Natural killer cell (primary cell): Measurements from ENCODE around the gene NYAP2. TPM values are rescaled to one million over a fixed set of nuclear protein-coding genes. Genes with fewer than 3 reads are reported as not detected.

ENCODE experiments used
- ATAC-seq, 3 donors: fragments of 150-1000 bp in 2 of 3; fragments of 200-7000 bp in 1 of 3; cut with Tn5 transposase; 1 replicate in 1 of 3; 2 replicates in 2 of 3; pipeline ENCODE4 v1.10.0; 2021; ENCODE audit warnings: mild to moderate bottlenecking in 2 of 3, moderate library complexity in 2 of 3
- DNase-seq, 2 donors: peaks; one replicate each; pipeline versions ENCODE4 v3.0.0 to v3.0.0-alpha.2; 2013 to 2021; ENCODE audit warnings: mixed read lengths in 1 of 2
- H3K27ac ChIP-seq: one replicate; pipeline ENCODE4 v1.5.1; 2013; ENCODE audit warnings: mild to moderate bottlenecking, low read length
- H3K27me3 ChIP-seq: one replicate; pipeline ENCODE4 v1.6.1; 2013; ENCODE audit warnings: low read length; ENCODE audit not compliant: control insufficient read depth, insufficient read depth
- H3K36me3 ChIP-seq: one replicate; pipeline ENCODE4 v1.6.1; 2013; ENCODE audit warnings: low read length; ENCODE audit not compliant: control insufficient read depth, insufficient read depth
- H3K4me1 ChIP-seq: one replicate; pipeline ENCODE4 v1.6.1; 2013; ENCODE audit warnings: low read length; ENCODE audit not compliant: control insufficient read depth, insufficient read depth
- H3K4me3 ChIP-seq: one replicate; pipeline ENCODE4 v1.5.1; 2013; ENCODE audit warnings: low read length
- H3K9me3 ChIP-seq: one replicate; pipeline ENCODE4 v1.6.1; 2013; ENCODE audit warnings: low read length; ENCODE audit not compliant: control insufficient read depth, insufficient read depth
- H3K27ac Mint-ChIP-seq, 2 donors: one replicate each; pipeline ENCODE4 v1.8.0; 2022; ENCODE audit warnings: mild to moderate bottlenecking in 2 of 2, mixed read lengths in 2 of 2, moderate library complexity in 1 of 2
- H3K27me3 Mint-ChIP-seq, 2 donors: one replicate each; pipeline ENCODE4 v1.8.0; 2022; ENCODE audit warnings: low read depth in 2 of 2, mixed read lengths in 2 of 2
- H3K36me3 Mint-ChIP-seq: one replicate; pipeline ENCODE4 v1.8.0; 2022; ENCODE audit warnings: mixed read lengths
- H3K4me1 Mint-ChIP-seq, 2 donors: one replicate each; pipeline ENCODE4 v1.8.0; 2022; ENCODE audit warnings: mixed read lengths in 2 of 2
- H3K4me3 Mint-ChIP-seq: one replicate; pipeline ENCODE4 v1.8.0; 2022; ENCODE audit warnings: mild to moderate bottlenecking, moderate library complexity, mixed read lengths
- H3K9me3 Mint-ChIP-seq, 2 donors: one replicate each; pipeline ENCODE4 v1.8.0; 2022; ENCODE audit warnings: mixed read lengths in 2 of 2
- WGBS: methylation state at CpG from one replicate; pipeline ENCODE4 v1.1.7; 2013; ENCODE audit warnings: missing lambda C conversion rate; ENCODE audit not compliant: insufficient coverage; 5-methylcytosine and 5-hydroxymethylcytosine counted together
- intact Hi-C: fragments of 100-400 bp; cut with micrococcal nuclease; formaldehyde crosslinking; loops from one replicate; pipeline ENCODE4 v1.14.2; 2022
- total RNA-seq, 4 donors: library from RNA; stranded (reverse); fragments of 120-200 nt in 1 of 4; gene quantifications; one replicate each; pipeline versions ENCODE4 v1.2.3 to v1.2.4, GENCODE V29; 2013 to 2022
- TF ChIP-seq, protein P1 (sequence below): fragments of 200-600 bp; IDR thresholded peaks from one replicate; pipeline ENCODE4 v1.8.0; 2022; ENCODE audit warnings: antibody characterized with exemption

The NYAP2 gene
- total RNA-seq, 3 donors from 2014 or later (not counting 1 experiment from before 2014, with no cell fraction given): 0.14 TPM; not detected in 2

GRCh38 chr2:225366731-225367130, 32.8 kb upstream of the NYAP2 start:
- TF ChIP-seq, protein P1, sequence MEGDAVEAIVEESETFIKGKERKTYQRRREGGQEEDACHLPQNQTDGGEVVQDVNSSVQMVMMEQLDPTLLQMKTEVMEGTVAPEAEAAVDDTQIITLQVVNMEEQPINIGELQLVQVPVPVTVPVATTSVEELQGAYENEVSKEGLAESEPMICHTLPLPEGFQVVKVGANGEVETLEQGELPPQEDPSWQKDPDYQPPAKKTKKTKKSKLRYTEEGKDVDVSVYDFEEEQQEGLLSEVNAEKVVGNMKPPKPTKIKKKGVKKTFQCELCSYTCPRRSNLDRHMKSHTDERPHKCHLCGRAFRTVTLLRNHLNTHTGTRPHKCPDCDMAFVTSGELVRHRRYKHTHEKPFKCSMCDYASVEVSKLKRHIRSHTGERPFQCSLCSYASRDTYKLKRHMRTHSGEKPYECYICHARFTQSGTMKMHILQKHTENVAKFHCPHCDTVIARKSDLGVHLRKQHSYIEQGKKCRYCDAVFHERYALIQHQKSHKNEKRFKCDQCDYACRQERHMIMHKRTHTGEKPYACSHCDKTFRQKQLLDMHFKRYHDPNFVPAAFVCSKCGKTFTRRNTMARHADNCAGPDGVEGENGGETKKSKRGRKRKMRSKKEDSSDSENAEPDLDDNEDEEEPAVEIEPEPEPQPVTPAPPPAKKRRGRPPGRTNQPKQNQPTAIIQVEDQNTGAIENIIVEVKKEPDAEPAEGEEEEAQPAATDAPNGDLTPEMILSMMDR: no peak
- H3K9me3 Mint-ChIP-seq: no peaks in the 10 kb centered on the region

DNA sequence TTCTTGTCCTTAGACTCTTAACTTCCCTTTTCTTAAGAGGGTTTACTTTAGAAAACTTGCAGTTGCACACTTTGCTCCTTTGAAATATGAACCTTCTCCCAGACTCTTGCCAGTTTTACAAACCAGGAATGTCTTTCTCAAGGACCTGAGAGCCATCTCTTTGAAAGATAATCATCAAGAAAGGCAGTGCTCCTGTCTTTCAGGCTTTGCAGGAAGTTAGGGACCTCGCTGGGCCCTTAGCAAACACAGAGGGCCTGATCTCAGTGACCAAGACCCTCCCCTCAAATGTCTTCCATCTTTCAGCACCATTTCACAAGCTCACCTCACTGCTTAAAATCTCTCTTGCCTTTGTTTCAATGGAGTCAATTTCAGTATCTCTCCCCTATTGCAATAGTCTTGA, 32.0 kb upstream of the NYAP2 start:
- no peak overlapping the region for H3K27ac ChIP-seq
- WGBS: 56% methylated on average over 1 of the region's 1 CpG
- ATAC-seq (no peak), DNase-seq (no peak)
- intact Hi-C loops: no loop called here
- no peak overlapping the region for H3K27ac Mint-ChIP-seq
- peaks cover 9 to 15% of the 10 kb centered on the region in 2 donors for H3K27me3 Mint-ChIP-seq
- H3K4me3 Mint-ChIP-seq: no peak overlapping the region
- no peaks in the 10 kb centered on the region for H3K4me1 Mint-ChIP-seq
- no peaks in the 10 kb centered on the region for H3K36me3 Mint-ChIP-seq
- no peaks in the 10 kb centered on the region for H3K9me3 Mint-ChIP-seq
- H3K4me3 ChIP-seq: no peak overlapping the region
- TF ChIP-seq, protein P1: no peak
- H3K27me3 ChIP-seq: peaks cover 4% of the 10 kb centered on the region
- no peaks in the 10 kb centered on the region for H3K4me1 ChIP-seq
- no peaks in the 10 kb centered on the region for H3K36me3 ChIP-seq
- H3K9me3 ChIP-seq: no peaks in the 10 kb centered on the region

More at GRCh38 chr2:225366731-225367130, 32.8 kb upstream of the NYAP2 start:
- H3K36me3 Mint-ChIP-seq: no peaks in the 10 kb centered on the region
- no peak overlapping the region for H3K27ac Mint-ChIP-seq
- peaks cover 9 to 18% of the 10 kb centered on the region in 2 donors for H3K27me3 Mint-ChIP-seq
- Histone ChIP-seq H3K4me1 (no peaks in the 10 kb centered on the region), H3K4me3 (no peak overlapping the region), H3K9me3 (no peaks in the 10 kb centered on the region), H3K36me3 (no peaks in the 10 kb centered on the region), H3K27me3 (peaks cover 4% of the 10 kb centered on the region), H3K27ac (no peak overlapping the region)
- intact Hi-C loops: no loop called here
- DNase-seq (no peak), ATAC-seq (no peak)
- H3K4me3 Mint-ChIP-seq: no peak overlapping the region
- H3K4me1 Mint-ChIP-seq: no peaks in the 10 kb centered on the region

- DNase-seq (no peak), ATAC-seq (no peak)
- H3K4me3 Mint-ChIP-seq: no peak overlapping the region
- H3K4me1 Mint-ChIP-seq: no peaks in the 10 kb centered on the region
- no peaks in the 10 kb centered on the region for H3K36me3 Mint-ChIP-seq
- H3K9me3 ChIP-seq: no peaks in the 10 kb centered on the region
- H3K27me3 Mint-ChIP-seq: peaks cover 16 to 20% of the 10 kb centered on the region in 2 donors
- TF ChIP-seq, protein P1: no peak
- H3K27me3 ChIP-seq: no peaks in the 10 kb centered on the region
- H3K27ac ChIP-seq: no peak overlapping the region
- WGBS: 54% methylated on average over 3 of the region's 3 CpGs
- H3K36me3 ChIP-seq: no peaks in the 10 kb centered on the region
- no peaks in the 10 kb centered on the region for H3K4me1 ChIP-seq
- no peak overlapping the region for H3K27ac Mint-ChIP-seq
- H3K9me3 Mint-ChIP-seq: peaks cover 2% of the 10 kb centered on the region in 2 donors
- intact Hi-C loops: no loop called here
- no peak overlapping the region for H3K4me3 ChIP-seq
Observed at GRCh38 chr2:225378984-225379383, 20.5 kb upstream of the NYAP2 start.

GRCh38 chr2:225379856-225380255, 19.7 kb upstream of the NYAP2 start:
- Mint-ChIP-seq H3K9me3 (peaks cover 2% of the 10 kb centered on the region in 2 donors), H3K27me3 (peaks cover 14% of the 10 kb centered on the region in 2 donors), H3K4me3 (no peak overlapping the region), H3K36me3 (no peaks in the 10 kb centered on the region), H3K27ac (no peak overlapping the region), H3K4me1 (no peaks in the 10 kb centered on the region)
- intact Hi-C loops: no loop called here
- ATAC-seq (no peak), DNase-seq (no peak)
- Histone ChIP-seq H3K9me3 (no peaks in the 10 kb centered on the region), H3K36me3 (no peaks in the 10 kb centered on the region), H3K4me1 (no peaks in the 10 kb centered on the region), H3K27me3 (no peaks in the 10 kb centered on the region), H3K27ac (no peak overlapping the region), H3K4me3 (no peak overlapping the region)
- 90% methylated on average over 4 of the region's 6 CpGs for WGBS
- TF ChIP-seq, protein P1: no peak
